GM19452 (cell line): ENCODE results near the gene MAGI3.
"Not testable (repeated sequence)": the region's sequence is repeated elsewhere in the genome, so short reads cannot be mapped to it uniquely, and the experiment has no call there.

Source experiments
- ATAC-seq: cut with Tn5 transposase; IDR thresholded peaks from one replicate; pipeline ENCODE4 v1.9.1; 2021; ENCODE audit not compliant: unreplicated experiment

MAGI3 gene

GRCh38 chr1:113396585-113396984 lies 6.3 kb downstream of the MAGI3 start:
- no peak for ATAC-seq

- ATAC-seq: no peak
Observed at GRCh38 chr1:113399062-113399583, 8.8 kb downstream of the MAGI3 start.

GRCh38 chr1:113401067-113401466 lies 10.8 kb downstream of the MAGI3 start:
- ATAC-seq: no peak

GRCh38 chr1:113401728-113402127 lies 11.4 kb downstream of the MAGI3 start:
- ATAC-seq: no peak

GRCh38 chr1:113403065-113403464 lies 12.8 kb downstream of the MAGI3 start:
- ATAC-seq: no peak

- no peak for ATAC-seq
Observed at GRCh38 chr1:113405573-113405972, 15.3 kb downstream of the MAGI3 start.

- ATAC-seq: not testable (repeated sequence)
Observed at GRCh38 chr1:113406149-113406548, 15.8 kb downstream of the MAGI3 start.

GRCh38 chr1:113409363-113409762 lies 19.0 kb downstream of the MAGI3 start:
- ATAC-seq: no peak

- ATAC-seq: not testable (repeated sequence)
Observed at GRCh38 chr1:113412020-113412419, 21.7 kb downstream of the MAGI3 start.

- no peak for ATAC-seq
Observed at GRCh38 chr1:113415310-113416070, 25.2 kb downstream of the MAGI3 start.

- ATAC-seq: not testable (repeated sequence)
Observed at GRCh38 chr1:113416071-113416470, 25.8 kb downstream of the MAGI3 start.

- ATAC-seq: no peak
Observed at GRCh38 chr1:113416496-113416895, 26.2 kb downstream of the MAGI3 start.

- ATAC-seq: no peak
Observed at GRCh38 chr1:113422315-113423068, 32.2 kb downstream of the MAGI3 start.

- ATAC-seq: no peak
Observed at GRCh38 chr1:113423826-113424225, 33.5 kb downstream of the MAGI3 start.

- ATAC-seq: no peak
Observed at GRCh38 chr1:113429461-113430153, 39.3 kb downstream of the MAGI3 start.

GRCh38 chr1:113433184-113433583 lies 42.9 kb downstream of the MAGI3 start:
- no peak for ATAC-seq

- no peak for ATAC-seq
Observed at GRCh38 chr1:113434081-113434873, 44.0 kb downstream of the MAGI3 start.

GRCh38 chr1:113434874-113435175 lies 44.5 kb downstream of the MAGI3 start:
- ATAC-seq: no peak

- no peak for ATAC-seq
Observed at GRCh38 chr1:113437554-113438341, 47.4 kb downstream of the MAGI3 start.
